ENCODE results near the gene MAD1L1. TPM values are rescaled to one million over a fixed set of nuclear protein-coding genes. Genes with fewer than 3 reads are reported as not detected.

The MAD1L1 gene
- total RNA-seq (2021): 50.8 and 68.7 TPM in 2 replicates
- percentile 63 among the genes with signal in this experiment for Bru-seq, nascent RNA
- percentile 59 among the genes with signal in this experiment for BruChase-seq, experiment 1, labeled RNA remaining after a 2-hour chase
- BruChase-seq, experiment 2, labeled RNA remaining after a 6-hour chase: percentile 55 among the genes with signal in this experiment
- long read RNA-seq, transcript MAD1L1-204 (19 exons, 2,991 nt): minor isoform, 5 of 85 reads
- long read RNA-seq, transcript MAD1L1-202 (19 exons, 2,762 nt): major isoform, 10 of 85 reads
- long read RNA-seq, partial matches to known transcripts: 9 of 85 reads
- long read RNA-seq, other reads (novel, unspliced or antisense): 60 of 85 reads

GRCh38 chr7:2232766-2233520 is at the start of gene MAD1L1:
Gene MAD1L1 (minus strand): TSS chr7:2232945. CDS start chr7:2230133, 2,812 bp downstream.
- no peaks in the 10 kb centered on the region for H3K9me2 ChIP-seq (ENCODE audit: insufficient read depth)
- peak within 1 kb of the TSS; percentile 95 for H3K4me3 ChIP-seq
- H2AFZ ChIP-seq: peak within 1 kb of the TSS; percentile 96
- POLR2A ChIA-PET (ENCODE audit: unreplicated experiment): interaction anchor here (0.7 kb wide), 2 partner anchors 9 to 566 kb away, joined by 4 to 8 read pairs; partner anchors contain the start of genes MRM2 and NUDT1
- peaks cover 15% of the 10 kb centered on the region for H4K20me1 ChIP-seq (ENCODE audit: insufficient read depth)
- H3K9me3 ChIP-seq (ENCODE audit: insufficient read depth, low read depth): no peaks in the 10 kb centered on the region
- H3K27me3 ChIP-seq (ENCODE audit: insufficient read depth, low read depth): no peaks in the 10 kb centered on the region
- peaks cover 34% of the 10 kb centered on the region for H3F3A ChIP-seq (ENCODE audit: insufficient read depth, low read depth)
- H3K36me3 ChIP-seq (ENCODE audit: low read depth): 0 out of 2 replicates have a peak, but pooled peaks cover 8% of the 10 kb centered on the region
- CTCF ChIA-PET: no interaction called here
- peak within 1 kb of the TSS; percentile 94 for H3K4me2 ChIP-seq
- H3K4me1 ChIP-seq (replicated peaks; ENCODE audit: insufficient read depth): peaks cover 16% of the 10 kb centered on the region
- TF ChIP-seq, protein P1, sequence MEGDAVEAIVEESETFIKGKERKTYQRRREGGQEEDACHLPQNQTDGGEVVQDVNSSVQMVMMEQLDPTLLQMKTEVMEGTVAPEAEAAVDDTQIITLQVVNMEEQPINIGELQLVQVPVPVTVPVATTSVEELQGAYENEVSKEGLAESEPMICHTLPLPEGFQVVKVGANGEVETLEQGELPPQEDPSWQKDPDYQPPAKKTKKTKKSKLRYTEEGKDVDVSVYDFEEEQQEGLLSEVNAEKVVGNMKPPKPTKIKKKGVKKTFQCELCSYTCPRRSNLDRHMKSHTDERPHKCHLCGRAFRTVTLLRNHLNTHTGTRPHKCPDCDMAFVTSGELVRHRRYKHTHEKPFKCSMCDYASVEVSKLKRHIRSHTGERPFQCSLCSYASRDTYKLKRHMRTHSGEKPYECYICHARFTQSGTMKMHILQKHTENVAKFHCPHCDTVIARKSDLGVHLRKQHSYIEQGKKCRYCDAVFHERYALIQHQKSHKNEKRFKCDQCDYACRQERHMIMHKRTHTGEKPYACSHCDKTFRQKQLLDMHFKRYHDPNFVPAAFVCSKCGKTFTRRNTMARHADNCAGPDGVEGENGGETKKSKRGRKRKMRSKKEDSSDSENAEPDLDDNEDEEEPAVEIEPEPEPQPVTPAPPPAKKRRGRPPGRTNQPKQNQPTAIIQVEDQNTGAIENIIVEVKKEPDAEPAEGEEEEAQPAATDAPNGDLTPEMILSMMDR (conservative IDR thresholded peaks at IDR 0.05): no peak
- TF ChIP-seq EZH2 (IDR thresholded peaks at IDR 0.05; ENCODE audit: low read depth): no peak
- H3K79me2 ChIP-seq (ENCODE audit: low read depth): peaks cover 31% of the 10 kb centered on the region
- intact Hi-C loops (cut with micrococcal nuclease; ENCODE audit: unreplicated experiment): no loop called here
- no TSS peak for BruUV-seq (replicated peaks)
- DNase-seq: peak; percentile 79 to 92
- H3K27ac ChIP-seq: no peak within 1 kb of the TSS

- no peak overlapping the region for H3K4me2 ChIP-seq
- H3K27ac ChIP-seq: no peak overlapping the region
- intact Hi-C loops (cut with micrococcal nuclease; ENCODE audit: unreplicated experiment): no loop called here
- H3K79me2 ChIP-seq (ENCODE audit: low read depth): no peaks in the 10 kb centered on the region
- no peaks in the 10 kb centered on the region for H3K27me3 ChIP-seq (ENCODE audit: insufficient read depth, low read depth)
- no peaks in the 10 kb centered on the region for H3K36me3 ChIP-seq (ENCODE audit: low read depth)
- no TSS peak for BruUV-seq (replicated peaks)
- no peaks in the 10 kb centered on the region; the same call in 1 of the 2 replicates for H3F3A ChIP-seq (ENCODE audit: insufficient read depth, low read depth)
- no peaks in the 10 kb centered on the region for H3K4me1 ChIP-seq (replicated peaks; ENCODE audit: insufficient read depth)
- H3K4me3 ChIP-seq: no peak overlapping the region
- no peaks in the 10 kb centered on the region for H3K9me3 ChIP-seq (ENCODE audit: insufficient read depth, low read depth)
- no peaks in the 10 kb centered on the region for H3K9me2 ChIP-seq (ENCODE audit: insufficient read depth)
- CTCF ChIA-PET: no interaction called here
- POLR2A ChIA-PET (ENCODE audit: unreplicated experiment): no interaction called here
- no peak for TF ChIP-seq EZH2 (IDR thresholded peaks at IDR 0.05; ENCODE audit: low read depth)
- TF ChIP-seq, protein P1 (conservative IDR thresholded peaks at IDR 0.05): no peak
- no peak for DNase-seq
- H4K20me1 ChIP-seq (ENCODE audit: insufficient read depth): 0 out of 2 replicates have a peak, but pooled peaks cover 3% of the 10 kb centered on the region
- no peak overlapping the region for H2AFZ ChIP-seq
Measured at GRCh38 chr7:2282185-2282751, 49.5 kb upstream of the MAD1L1 start.

DNA sequence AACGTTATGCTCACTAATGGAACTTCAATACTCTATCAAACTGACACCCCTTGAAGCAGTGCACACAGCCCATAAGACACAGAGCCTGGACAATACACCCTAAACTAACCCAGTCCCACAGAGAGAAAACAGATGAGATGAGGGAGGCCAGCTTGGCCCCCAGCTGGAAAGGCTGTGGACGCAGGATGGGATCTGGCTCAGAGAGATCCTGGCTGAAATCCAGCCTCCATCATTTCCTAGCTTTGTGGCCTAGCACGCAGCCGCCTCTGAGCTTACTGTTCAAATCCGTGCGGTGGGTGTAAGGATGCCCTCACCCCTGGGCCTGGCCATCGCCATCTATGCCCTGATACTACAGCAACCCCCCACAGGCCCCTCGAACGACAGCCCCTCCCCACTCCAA is 48.8 kb upstream of the MAD1L1 start:
- TF ChIP-seq EZH2 (IDR thresholded peaks at IDR 0.05; ENCODE audit: low read depth): no peak
- TF ChIP-seq, protein P1 (conservative IDR thresholded peaks at IDR 0.05): no peak
- H3K27ac ChIP-seq: no peak overlapping the region
- POLR2A ChIA-PET (ENCODE audit: unreplicated experiment): no interaction called here
- H3K4me3 ChIP-seq: no peak overlapping the region
- H3F3A ChIP-seq (ENCODE audit: insufficient read depth, low read depth): no peaks in the 10 kb centered on the region; the same call in 1 of the 2 replicates
- DNase-seq: no peak
- no peaks in the 10 kb centered on the region for H3K9me2 ChIP-seq (ENCODE audit: insufficient read depth)
- no peaks in the 10 kb centered on the region for H3K4me1 ChIP-seq (replicated peaks; ENCODE audit: insufficient read depth)
- H3K9me3 ChIP-seq (ENCODE audit: insufficient read depth, low read depth): no peaks in the 10 kb centered on the region
- CTCF ChIA-PET: no interaction called here
- H3K79me2 ChIP-seq (ENCODE audit: low read depth): no peaks in the 10 kb centered on the region
- no peak overlapping the region for H2AFZ ChIP-seq
- intact Hi-C loops (cut with micrococcal nuclease; ENCODE audit: unreplicated experiment): no loop called here
- no TSS peak for BruUV-seq (replicated peaks)
- H3K36me3 ChIP-seq (ENCODE audit: low read depth): no peaks in the 10 kb centered on the region
- H3K4me2 ChIP-seq: no peak overlapping the region
- no peaks in the 10 kb centered on the region for H3K27me3 ChIP-seq (ENCODE audit: insufficient read depth, low read depth)
- 0 out of 2 replicates have a peak, but pooled peaks cover 3% of the 10 kb centered on the region for H4K20me1 ChIP-seq (ENCODE audit: insufficient read depth)

Measured in PC-9 (cell line).